ENCODE data around the gene ANKRD11.

Gene ANKRD11

GRCh38 chr16:89380681-89381080, 109.7 kb downstream of the ANKRD11 start:
- Histone ChIP-seq H3K23ac (ENCODE audit: low read depth, low read length, poor library complexity) (no peak overlapping the region), H3K18ac (ENCODE audit: low read length) (peak overlapping the region; percentile 42), H2AFZ (ENCODE audit: low read length) (no peak overlapping the region), H3K9ac (ENCODE audit: low read depth, low read length, poor library complexity) (no peak overlapping the region), H3K27ac (replicated peaks; ENCODE audit: low read length) (no peak overlapping the region), H3K79me1 (ENCODE audit: low read depth, low read length) (peaks cover 34% of the 10 kb centered on the region), H2AK5ac (ENCODE audit: low read depth, low read length) (no peak overlapping the region), H2BK12ac (ENCODE audit: low read length) (no peak overlapping the region), H3K9me3 (replicated peaks in 1 of 2; ENCODE audit: control insufficient read depth in 2 of 2, insufficient read depth in 1 of 2, low read depth in 1 of 2, low read length in 2 of 2) (peaks cover 0 to 9% of the 10 kb centered on the region in 2 donors), H4K91ac (ENCODE audit: low read depth, low read length, poor library complexity) (no peak overlapping the region), H4K8ac (ENCODE audit: low read depth, low read length) (no peak overlapping the region), H3K4me3 (ENCODE audit: low read length in 2 of 2) (no peak overlapping the region), H3K4me2 (ENCODE audit: insufficient read depth, low read length, poor library complexity, severe bottlenecking) (no peak overlapping the region), H2BK5ac (ENCODE audit: low read length) (no peak overlapping the region), H3K27me3 (ENCODE audit: control insufficient read depth in 3 of 3, insufficient read depth in 3 of 3, low read depth in 1 of 3, low read length in 3 of 3) (no peaks in the 10 kb centered on the region), H3K4me1 (ENCODE audit: control insufficient read depth in 2 of 2, insufficient read depth in 1 of 2, low read depth in 1 of 2, low read length in 2 of 2) (peaks cover 19 to 21% of the 10 kb centered on the region in 2 donors), H2BK15ac (ENCODE audit: low read length) (no peak overlapping the region), H3K14ac (ENCODE audit: low read length) (peak overlapping the region; percentile 85), H3K36me3 (replicated peaks in 1 of 2; ENCODE audit: control insufficient read depth in 2 of 2, insufficient read depth in 2 of 2, low read length in 2 of 2) (peaks cover 0 to 12% of the 10 kb centered on the region in 2 donors), H2BK120ac (ENCODE audit: low read depth, low read length) (no peak overlapping the region), H3K4ac (ENCODE audit: low read length) (peak overlapping the region; percentile 4)
- WGBS, 2 donors (ENCODE audit: extremely low coverage in 2 of 2, insufficient read length in 2 of 2, insufficient replicate concordance in 1 of 2), result no CpG with 5 or more reads among the region's 15 CpGs
- no peak for DNase-seq (ENCODE audit: low spot score)

GRCh38 chr16:89378947-89379771, 111.2 kb downstream of the ANKRD11 start:
- Histone ChIP-seq H4K91ac (ENCODE audit: low read depth, low read length, poor library complexity) (no peak overlapping the region), H2AK5ac (ENCODE audit: low read depth, low read length) (no peak overlapping the region), H3K36me3 (replicated peaks in 1 of 2; ENCODE audit: control insufficient read depth in 2 of 2, insufficient read depth in 2 of 2, low read length in 2 of 2) (peaks cover 0 to 12% of the 10 kb centered on the region in 2 donors), H3K9ac (ENCODE audit: low read depth, low read length, poor library complexity) (peak overlapping the region; percentile 17), H4K8ac (ENCODE audit: low read depth, low read length) (no peak overlapping the region), H3K4me2 (ENCODE audit: insufficient read depth, low read length, poor library complexity, severe bottlenecking) (no peak overlapping the region), H3K18ac (ENCODE audit: low read length) (no peak overlapping the region), H2BK15ac (ENCODE audit: low read length) (no peak overlapping the region), H2BK12ac (ENCODE audit: low read length) (no peak overlapping the region), H2AFZ (ENCODE audit: low read length) (no peak overlapping the region), H3K27ac (replicated peaks; ENCODE audit: low read length) (no peak overlapping the region), H3K4me1 (ENCODE audit: control insufficient read depth in 2 of 2, insufficient read depth in 1 of 2, low read depth in 1 of 2, low read length in 2 of 2) (peaks cover 19 to 23% of the 10 kb centered on the region in 2 donors), H3K23ac (ENCODE audit: low read depth, low read length, poor library complexity) (no peak overlapping the region), H2BK5ac (ENCODE audit: low read length) (no peak overlapping the region), H3K9me3 (replicated peaks in 1 of 2; ENCODE audit: control insufficient read depth in 2 of 2, insufficient read depth in 1 of 2, low read depth in 1 of 2, low read length in 2 of 2) (peaks cover 0 to 9% of the 10 kb centered on the region in 2 donors), H2BK120ac (ENCODE audit: low read depth, low read length) (no peak overlapping the region), H3K27me3 (ENCODE audit: control insufficient read depth in 3 of 3, insufficient read depth in 3 of 3, low read depth in 1 of 3, low read length in 3 of 3) (no peaks in the 10 kb centered on the region), H3K14ac (ENCODE audit: low read length) (no peak overlapping the region), H3K4me3 (ENCODE audit: low read length in 2 of 2) (no peak overlapping the region), H3K79me1 (ENCODE audit: low read depth, low read length) (peaks cover 30% of the 10 kb centered on the region), H3K4ac (ENCODE audit: low read length) (no peak overlapping the region)
- WGBS, 2 donors (ENCODE audit: extremely low coverage in 2 of 2, insufficient read length in 2 of 2, insufficient replicate concordance in 1 of 2), result no CpG with 5 or more reads among the region's 29 CpGs
- no peak for DNase-seq (ENCODE audit: low spot score)

- Histone ChIP-seq H3K4me2 (ENCODE audit: insufficient read depth, low read length, poor library complexity, severe bottlenecking) (no peak overlapping the region), H2AK5ac (ENCODE audit: low read depth, low read length) (no peak overlapping the region), H3K18ac (ENCODE audit: low read length) (no peak overlapping the region), H3K9ac (ENCODE audit: low read depth, low read length, poor library complexity) (no peak overlapping the region), H3K9me3 (replicated peaks in 1 of 2; ENCODE audit: control insufficient read depth in 2 of 2, insufficient read depth in 1 of 2, low read depth in 1 of 2, low read length in 2 of 2) (peaks cover 0 to 9% of the 10 kb centered on the region in 2 donors), H3K79me1 (ENCODE audit: low read depth, low read length) (peaks cover 31% of the 10 kb centered on the region), H4K91ac (ENCODE audit: low read depth, low read length, poor library complexity) (no peak overlapping the region), H4K8ac (ENCODE audit: low read depth, low read length) (no peak overlapping the region), H2BK5ac (ENCODE audit: low read length) (no peak overlapping the region), H2BK120ac (ENCODE audit: low read depth, low read length) (no peak overlapping the region), H3K23ac (ENCODE audit: low read depth, low read length, poor library complexity) (no peak overlapping the region), H3K4ac (ENCODE audit: low read length) (no peak overlapping the region), H3K4me3 (ENCODE audit: low read length in 2 of 2) (no peak overlapping the region), H3K14ac (ENCODE audit: low read length) (no peak overlapping the region), H2BK15ac (ENCODE audit: low read length) (no peak overlapping the region), H2BK12ac (ENCODE audit: low read length) (no peak overlapping the region), H3K27ac (replicated peaks; ENCODE audit: low read length) (no peak overlapping the region), H2AFZ (ENCODE audit: low read length) (no peak overlapping the region), H3K36me3 (replicated peaks in 1 of 2; ENCODE audit: control insufficient read depth in 2 of 2, insufficient read depth in 2 of 2, low read length in 2 of 2) (peaks cover 0 to 23% of the 10 kb centered on the region in 2 donors), H3K4me1 (ENCODE audit: control insufficient read depth in 2 of 2, insufficient read depth in 1 of 2, low read depth in 1 of 2, low read length in 2 of 2) (peaks cover 10 to 15% of the 10 kb centered on the region in 2 donors), H3K27me3 (ENCODE audit: control insufficient read depth in 3 of 3, insufficient read depth in 3 of 3, low read depth in 1 of 3, low read length in 3 of 3) (no peaks in the 10 kb centered on the region)
- no CpG with 5 or more reads among the region's 8 CpGs for WGBS, 2 donors (ENCODE audit: extremely low coverage in 2 of 2, insufficient read length in 2 of 2, insufficient replicate concordance in 1 of 2)
- DNase-seq (ENCODE audit: low spot score), result no peak
Measured at GRCh38 chr16:89377453-89377848, 112.9 kb downstream of the ANKRD11 start.

- Histone ChIP-seq H3K4me1 (ENCODE audit: control insufficient read depth in 2 of 2, insufficient read depth in 1 of 2, low read depth in 1 of 2, low read length in 2 of 2) (peaks cover 9 to 15% of the 10 kb centered on the region in 2 donors), H3K9me3 (replicated peaks in 1 of 2; ENCODE audit: control insufficient read depth in 2 of 2, insufficient read depth in 1 of 2, low read depth in 1 of 2, low read length in 2 of 2) (peaks cover 0 to 9% of the 10 kb centered on the region in 2 donors), H3K36me3 (replicated peaks in 1 of 2; ENCODE audit: control insufficient read depth in 2 of 2, insufficient read depth in 2 of 2, low read length in 2 of 2) (peaks cover 0 to 27% of the 10 kb centered on the region in 2 donors), H3K9ac (ENCODE audit: low read depth, low read length, poor library complexity) (no peak overlapping the region), H2AFZ (ENCODE audit: low read length) (no peak overlapping the region), H3K27me3 (ENCODE audit: control insufficient read depth in 3 of 3, insufficient read depth in 3 of 3, low read depth in 1 of 3, low read length in 3 of 3) (no peaks in the 10 kb centered on the region), H2BK5ac (ENCODE audit: low read length) (no peak overlapping the region), H4K91ac (ENCODE audit: low read depth, low read length, poor library complexity) (no peak overlapping the region), H2BK120ac (ENCODE audit: low read depth, low read length) (no peak overlapping the region), H3K4me3 (ENCODE audit: low read length in 2 of 2) (no peak overlapping the region), H2BK12ac (ENCODE audit: low read length) (no peak overlapping the region), H2AK5ac (ENCODE audit: low read depth, low read length) (no peak overlapping the region), H3K27ac (replicated peaks; ENCODE audit: low read length) (no peak overlapping the region), H3K4me2 (ENCODE audit: insufficient read depth, low read length, poor library complexity, severe bottlenecking) (no peak overlapping the region), H3K23ac (ENCODE audit: low read depth, low read length, poor library complexity) (no peak overlapping the region), H3K79me1 (ENCODE audit: low read depth, low read length) (peaks cover 33% of the 10 kb centered on the region), H4K8ac (ENCODE audit: low read depth, low read length) (no peak overlapping the region), H3K4ac (ENCODE audit: low read length) (no peak overlapping the region), H3K14ac (ENCODE audit: low read length) (no peak overlapping the region), H3K18ac (ENCODE audit: low read length) (no peak overlapping the region), H2BK15ac (ENCODE audit: low read length) (no peak overlapping the region)
- WGBS, 2 donors (ENCODE audit: extremely low coverage in 2 of 2, insufficient read length in 2 of 2, insufficient replicate concordance in 1 of 2), result no CpG with 5 or more reads among the region's 8 CpGs
- DNase-seq (ENCODE audit: low spot score), result no peak
Measured at GRCh38 chr16:89376812-89377452, 113.4 kb downstream of the ANKRD11 start.
